HepG2 (cell line): Measurements from ENCODE around the gene TAF1B. TPM values are rescaled to one million over a fixed set of nuclear protein-coding genes. Genes with fewer than 3 reads are reported as not detected.

ENCODE experiments used
- ELF3 ChIP-seq: IDR thresholded peaks from 2 replicates; pipeline ENCODE4 v1.6.1; 2016; ENCODE audit warnings: missing genetic modification reagents, missing compliant biosample characterization
- ETV5 ChIP-seq: IDR thresholded peaks from 2 replicates; pipeline ENCODE4 v1.6.1; 2018; ENCODE audit warnings: missing biosample characterization, missing genetic modification reagents, inconsistent platforms, borderline replicate concordance
- FOSL2 ChIP-seq: sonication (generic); formaldehyde crosslinking; IDR thresholded peaks from 2 replicates; pipeline ENCODE4 v1.4.0; 2020; ENCODE audit warnings: missing genetic modification reagents
- FOXA3 ChIP-seq: IDR thresholded peaks from 2 replicates; pipeline ENCODE4 v1.6.1; 2016; ENCODE audit warnings: missing genetic modification reagents, missing compliant biosample characterization
- HDAC1 ChIP-seq: sonication (generic); formaldehyde crosslinking; IDR thresholded peaks from 2 replicates; pipeline ENCODE4 v1.5.1; 2020; ENCODE audit warnings: mild to moderate bottlenecking, missing genetic modification reagents
- HIVEP1 ChIP-seq: sonication (generic); formaldehyde crosslinking; IDR thresholded peaks from 2 replicates; pipeline ENCODE4 v1.4.0; 2020; ENCODE audit warnings: mild to moderate bottlenecking, missing genetic modification reagents
- HNF1A ChIP-seq, 2 experiments: sonication (generic) in 1 of 2; formaldehyde crosslinking in 1 of 2; IDR thresholded peaks; 2 replicates each; pipeline versions ENCODE4 v1.4.0 to v1.6.1; 2016 to 2020; ENCODE audit warnings: borderline replicate concordance in 1 of 2, low read depth in 1 of 2, mild to moderate bottlenecking in 1 of 2, missing genetic modification reagents in 1 of 2
- HNRNPL ChIP-seq: fragments of 200-400 bp; formaldehyde crosslinking; IDR thresholded peaks from 2 replicates; pipeline ENCODE4 v1.6.1; 2017; ENCODE audit warnings: mild to moderate bottlenecking, low read depth, low read length
- MTA1 ChIP-seq: sonication (generic); formaldehyde crosslinking; IDR thresholded peaks from 2 replicates; pipeline ENCODE4 v1.4.0; 2020; ENCODE audit warnings: missing genetic modification reagents, mild to moderate bottlenecking, borderline replicate concordance
- NONO ChIP-seq, 2 experiments: fragments of 450-650 bp in 1 of 2; sonication (generic) in 1 of 2; formaldehyde crosslinking in 1 of 2; IDR thresholded peaks in 1 of 2; conservative IDR thresholded peaks in 1 of 2; 2 replicates each; pipeline versions ENCODE4 v1.6.1 to v1.8.0; 2017 to 2022; ENCODE audit warnings: mild to moderate bottlenecking in 1 of 2, missing genetic modification reagents in 1 of 2, moderate library complexity in 1 of 2
- UBTF ChIP-seq: sonication (generic); formaldehyde crosslinking; IDR thresholded peaks from 2 replicates; pipeline ENCODE4 v1.4.0; 2020; ENCODE audit warnings: mild to moderate bottlenecking, missing genetic modification reagents
- ZNF263 ChIP-seq: sonication (generic); formaldehyde crosslinking; IDR thresholded peaks from 2 replicates; pipeline ENCODE4 v1.4.0; 2020; ENCODE audit warnings: missing genetic modification reagents
- ZNF557 ChIP-seq: sonication (generic); formaldehyde crosslinking; IDR thresholded peaks from 2 replicates; pipeline ENCODE4 v1.4.0; 2020; ENCODE audit warnings: missing genetic modification reagents
- ZNF597 ChIP-seq: sonication (generic); formaldehyde crosslinking; IDR thresholded peaks from 2 replicates; pipeline ENCODE4 v1.5.0; 2020; ENCODE audit warnings: missing genetic modification reagents
- ZNF710 ChIP-seq: sonication (generic); formaldehyde crosslinking; IDR thresholded peaks from 2 replicates; pipeline ENCODE4 v1.5.0; 2020; ENCODE audit warnings: mild to moderate bottlenecking, missing genetic modification reagents, borderline replicate concordance
- ZNF788 ChIP-seq: sonication (generic); formaldehyde crosslinking; IDR thresholded peaks from 2 replicates; pipeline ENCODE4 v1.5.0; 2020; ENCODE audit warnings: mild to moderate bottlenecking, missing genetic modification reagents, borderline replicate concordance
- polyA plus RNA-seq, 8 experiments: library from polyadenylated mRNA; depleted of rRNA in 3 of 8; stranded (reverse) in 7 of 8; unstranded in 1 of 8; fragments of >200 nt; fragmentation: Illumina TruSeq in 4 of 8; extraction: Trizol in 4 of 8; gene quantifications; 2 replicates each; pipeline versions ENCODE4 v1.2.1 to v1.2.3, GENCODE V29; 2011 to 2016; ENCODE audit warnings: low read depth in 4 of 8, missing spikeins in 1 of 8, mixed read lengths in 1 of 8; ENCODE audit not compliant: insufficient read depth in 1 of 8
- total RNA-seq, 5 experiments: library from RNA; depleted of rRNA; stranded (reverse); fragments of >200 nt; fragmentation: Illumina TruSeq; extraction: Trizol; gene quantifications; 2 replicates each; pipeline ENCODE4 v1.2.3, GENCODE V29; 2016; ENCODE audit warnings: low read depth in 1 of 5

The TAF1B gene
- total and polyA plus RNA-seq, 2 of the 13 experiments (the other 11 are each of a cell fraction or from before 2014, with no cell fraction given) = 13.3 to 27.7 TPM

GRCh38 chr2:9797681-9798556, 45.4 kb upstream of the TAF1B start (continued):
- TF ChIP-seq HNF1A (IDR thresholded peaks at IDR 0.05; ENCODE audit: low read depth) (peak; percentile 84), HNF1A (CRISPR knock-in tag; IDR thresholded peaks at IDR 0.05; ENCODE audit: borderline replicate concordance) (0 out of 2 replicates have a peak, but pooled peaks have one; percentile 49), ZNF557 (CRISPR knock-in tag) (no peak), FOSL2 (CRISPR knock-in tag) (no peak), HIVEP1 (CRISPR knock-in tag) (no peak), ELF3 (peak; percentile 45; the same call in 1 of the 2 replicates), ZNF597 (CRISPR knock-in tag) (no peak), ZNF263 (CRISPR knock-in tag) (peak; percentile 74), NONO (IDR thresholded peaks at IDR 0.05) (no peak), NONO (CRISPR knock-in tag; conservative IDR thresholded peaks at IDR 0.05) (0 out of 2 replicates have a peak, but pooled peaks have one; percentile 19), UBTF (CRISPR knock-in tag) (peak; percentile 37), HNRNPL (0 out of 2 replicates have a peak, but pooled peaks have one; percentile 34), HDAC1 (CRISPR knock-in tag) (peak; percentile 54), MTA1 (peak; percentile 55; the same call in 1 of the 2 replicates), ZNF710 (CRISPR knock-in tag) (peak; percentile 45; the same call in 1 of the 2 replicates), ETV5 (CRISPR knock-in tag) (peak; percentile 76; the same call in 1 of the 2 replicates), FOXA3 (CRISPR knock-in tag) (peak; percentile 70), ZNF788 (CRISPR knock-in tag) (0 out of 2 replicates have a peak, but pooled peaks have one; percentile 61)
